ENCODE results near the gene PPM1K.

The PPM1K gene

GRCh38 chr4:88247148-88247547, 37.2 kb downstream of the PPM1K start:
- no peak for TF ChIP-seq CTCF (conservative IDR thresholded peaks at IDR 0.05)

GRCh38 chr4:88246600-88246999, 37.8 kb downstream of the PPM1K start:
- no peak for TF ChIP-seq CTCF (conservative IDR thresholded peaks at IDR 0.05)
- peak overlapping the region; percentile 17 for H3K27ac ChIP-seq

More at GRCh38 chr4:88247148-88247547, 37.2 kb downstream of the PPM1K start:
- H3K27ac ChIP-seq = peak overlapping the region; percentile 17

GRCh38 chr4:88244816-88245579, 39.4 kb downstream of the PPM1K start:
- TF ChIP-seq CTCF (conservative IDR thresholded peaks at IDR 0.05) = no peak
- H3K27ac ChIP-seq = no peak overlapping the region

GRCh38 chr4:88244056-88244455, 40.3 kb downstream of the PPM1K start:
- no peak for TF ChIP-seq CTCF (conservative IDR thresholded peaks at IDR 0.05)
- no peak overlapping the region for H3K27ac ChIP-seq

GRCh38 chr4:88242144-88242543, 42.2 kb downstream of the PPM1K start:
- TF ChIP-seq CTCF (conservative IDR thresholded peaks at IDR 0.05) = no peak
- H3K27ac ChIP-seq = no peak overlapping the region

GRCh38 chr4:88240297-88240714, 44.1 kb downstream of the PPM1K start:
- no peak overlapping the region for H3K27ac ChIP-seq

More at GRCh38 chr4:88240297-88240714, 44.1 kb downstream of the PPM1K start:
- TF ChIP-seq CTCF (conservative IDR thresholded peaks at IDR 0.05) = no peak
